HG02642 (cell line): ENCODE data around the gene NUBPL.

Experiments used
- ATAC-seq: cut with Tn5 transposase; IDR thresholded peaks from one replicate; pipeline ENCODE4 v1.9.1; 2021; ENCODE audit warnings: mild to moderate bottlenecking; ENCODE audit not compliant: unreplicated experiment, poor library complexity

Gene NUBPL

DNA sequence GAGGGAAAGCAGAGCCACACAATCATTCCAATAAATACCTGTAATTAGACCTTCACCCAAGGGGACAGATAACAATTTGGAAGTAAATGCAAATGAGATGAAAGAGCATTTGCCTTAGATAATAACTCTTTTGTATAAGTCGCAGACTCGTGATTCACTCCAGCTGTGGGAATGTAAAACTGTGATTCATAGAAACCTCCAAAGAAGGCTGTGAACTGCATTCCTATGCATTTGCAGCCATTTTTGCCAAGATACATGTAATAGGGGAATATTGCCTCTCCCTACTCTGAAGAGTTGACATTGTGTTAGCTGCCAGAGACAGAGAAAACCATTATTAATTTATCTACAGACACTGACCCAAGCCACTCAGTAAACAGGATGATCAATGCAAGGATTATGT, 334.0 kb downstream of the NUBPL start:
- no peak for ATAC-seq

DNA sequence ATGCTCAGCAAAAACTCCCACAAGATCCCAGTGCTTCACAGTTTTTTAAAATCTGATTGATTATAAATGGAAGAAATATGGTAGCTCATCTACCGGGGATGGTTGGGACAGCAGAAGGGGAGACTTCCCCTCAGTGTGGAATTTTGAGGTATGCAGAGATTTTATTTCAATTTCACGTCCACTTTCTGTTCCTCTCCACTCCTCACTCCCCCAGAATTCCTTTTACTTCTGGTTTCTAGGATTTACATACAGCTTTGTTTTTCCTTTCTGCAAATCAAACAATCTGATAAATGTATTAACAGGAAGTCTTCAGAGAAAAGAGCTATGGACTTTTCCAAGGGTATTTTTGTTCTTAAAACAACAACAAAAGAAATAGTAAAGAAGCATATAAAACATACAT, 334.4 kb downstream of the NUBPL start:
- no peak for ATAC-seq

DNA sequence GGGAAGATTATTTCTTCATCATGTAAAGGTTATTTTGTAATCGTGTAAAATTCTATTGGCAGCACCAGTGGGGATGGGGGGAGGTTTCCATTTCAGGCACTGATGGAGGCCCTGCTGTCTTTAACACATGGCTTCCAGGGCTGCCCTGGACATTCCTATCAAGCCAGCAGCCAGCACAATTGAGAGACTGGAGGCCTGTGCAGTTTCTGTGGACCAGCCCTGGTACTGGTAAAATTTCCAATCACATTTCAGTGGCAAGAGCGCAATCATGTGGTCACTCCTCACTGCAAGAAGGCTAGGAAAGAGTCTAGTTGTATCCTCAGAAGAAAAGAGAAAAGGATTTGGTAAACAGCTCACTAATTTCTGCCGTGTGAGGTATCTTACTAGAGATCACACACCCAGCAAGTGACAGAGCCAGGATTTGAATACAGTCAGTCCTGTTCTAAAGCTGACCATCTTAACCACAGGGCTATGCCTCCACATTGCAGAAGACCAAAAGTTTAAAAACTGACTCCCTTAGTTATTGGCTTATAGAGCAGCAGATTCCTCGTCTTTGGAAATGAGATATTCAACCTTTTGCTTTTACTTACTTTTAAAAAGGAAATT, 336.5 kb downstream of the NUBPL start:
- no peak for ATAC-seq

DNA sequence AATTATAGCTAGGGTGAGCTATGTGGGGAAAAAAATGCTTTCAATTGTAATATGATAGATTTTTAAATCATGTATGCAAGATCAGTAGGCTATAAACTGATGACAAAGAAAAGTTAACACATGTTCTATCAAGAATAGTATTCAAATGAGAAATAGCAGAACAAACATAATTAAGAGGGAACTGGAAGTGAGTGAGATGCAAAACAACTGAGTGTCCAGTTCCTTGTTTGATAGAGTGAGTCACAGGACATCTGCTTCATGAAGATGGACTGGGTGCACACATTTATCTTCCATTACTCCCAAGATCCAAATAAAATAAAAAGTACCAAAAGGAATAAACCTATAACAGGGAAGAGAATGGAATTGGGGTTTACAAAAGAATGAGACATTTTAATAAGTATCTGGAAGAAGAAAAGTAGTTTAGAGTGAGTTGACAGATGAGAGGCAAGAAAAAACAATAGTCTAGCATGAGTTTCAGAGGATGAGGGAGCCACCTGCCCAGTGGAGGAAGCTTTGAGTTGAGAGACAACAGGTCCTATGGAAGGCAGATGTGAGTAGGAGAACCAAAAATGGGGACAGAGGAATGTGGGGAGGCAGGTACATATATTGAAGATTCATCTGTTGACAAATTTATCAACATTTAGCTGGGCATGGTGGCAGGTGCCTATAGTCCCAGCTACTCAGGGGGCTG, 337.8 kb downstream of the NUBPL start:
- no peak for ATAC-seq

DNA sequence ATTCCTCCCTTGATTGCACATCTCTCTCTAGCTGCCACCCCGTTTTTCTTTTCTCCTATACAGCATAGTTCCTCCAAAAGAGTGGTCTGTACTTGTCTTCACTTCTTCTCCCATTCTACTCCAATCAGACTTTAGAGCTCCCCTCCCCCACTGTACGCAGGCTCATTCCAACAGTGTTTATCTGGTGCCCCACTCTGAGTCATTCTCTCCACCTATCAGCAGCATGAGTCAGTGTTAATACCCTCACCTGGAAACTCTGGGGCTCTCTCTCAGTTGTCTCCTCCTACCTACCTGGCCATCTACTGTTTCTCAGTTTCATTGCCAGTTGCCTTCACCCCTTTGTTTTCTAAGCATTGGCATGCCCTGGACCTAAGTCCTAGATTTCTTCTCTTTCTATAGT, 340.8 kb downstream of the NUBPL start:
- no peak for ATAC-seq

DNA sequence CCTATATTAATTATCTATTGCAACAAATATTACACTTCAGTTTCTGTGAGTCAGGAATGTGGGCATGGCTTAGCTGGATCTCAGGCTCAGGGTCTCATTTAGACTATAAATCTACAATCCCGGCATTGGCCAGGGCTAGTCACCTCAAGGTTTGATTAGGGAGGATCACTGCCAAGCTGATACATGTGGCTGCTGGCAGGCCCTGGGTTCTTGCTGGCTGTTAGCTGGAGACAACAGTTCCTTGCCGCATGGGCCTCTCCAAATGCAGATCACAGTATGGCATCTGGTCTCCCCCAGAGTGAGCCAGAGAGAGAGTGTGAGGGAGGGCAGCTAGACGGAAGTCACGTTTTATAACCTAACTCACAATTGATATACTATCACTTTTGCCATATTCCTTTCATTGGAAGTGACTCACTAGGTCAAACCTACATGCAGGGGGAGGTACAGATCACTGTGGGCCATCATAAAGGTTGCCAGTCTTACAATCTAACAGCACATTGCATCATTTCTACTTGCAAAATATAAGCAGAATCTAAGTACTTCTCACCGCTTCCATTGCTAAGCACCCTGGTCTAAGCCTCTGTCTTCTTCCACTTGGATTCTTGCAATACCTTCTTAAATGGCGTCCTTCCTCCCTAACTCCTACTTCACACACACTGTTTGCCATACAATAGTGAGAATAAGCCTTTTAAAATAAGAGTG, 341.9 kb downstream of the NUBPL start:
- no peak for ATAC-seq

DNA sequence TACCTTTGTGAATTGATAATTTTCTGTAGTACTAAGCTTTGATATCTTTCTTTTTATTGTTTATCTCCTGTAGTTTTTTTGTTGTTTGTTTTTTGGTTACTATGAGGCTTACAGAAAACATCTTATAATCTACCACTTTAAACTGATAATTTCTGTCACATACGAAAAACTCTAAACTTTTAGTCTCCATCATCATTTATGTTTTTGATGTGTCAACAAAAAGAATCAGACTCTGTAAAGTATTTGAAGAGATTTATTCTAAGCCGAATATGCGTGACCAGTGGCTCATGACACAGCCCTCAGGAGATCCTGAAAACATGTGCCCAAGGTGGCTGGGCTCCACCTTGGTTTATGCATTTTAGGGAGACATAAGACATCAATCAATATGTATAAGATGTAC, 348.8 kb downstream of the NUBPL start:
- ATAC-seq: no peak
